Muscle layer of colon (tissue), 2 donors: ENCODE data around the gene KIFAP3.
"Not testable (repeated sequence)": the region's sequence is repeated elsewhere in the genome, so short reads cannot be mapped to it uniquely, and the experiment has no call there.

Experiments
- H3K27ac ChIP-seq: one replicate; pipeline ENCODE4 v1.7.0; 2013; ENCODE audit warnings: low read depth, mild to moderate bottlenecking, low read length, moderate library complexity
- H3K27me3 ChIP-seq, 2 donors: one replicate each; pipeline ENCODE4 v1.7.0; 2013; ENCODE audit warnings: low read length in 2 of 2, mild to moderate bottlenecking in 2 of 2; ENCODE audit not compliant: insufficient read depth in 2 of 2, control insufficient read depth in 1 of 2
- H3K36me3 ChIP-seq: one replicate; pipeline ENCODE4 v1.7.0; 2013; ENCODE audit warnings: mild to moderate bottlenecking, low read length; ENCODE audit not compliant: insufficient read depth
- H3K4me1 ChIP-seq: one replicate; pipeline ENCODE4 v1.7.0; 2013; ENCODE audit warnings: mild to moderate bottlenecking, low read length; ENCODE audit not compliant: insufficient read depth
- H3K4me3 ChIP-seq, 2 donors: one replicate each; pipeline ENCODE4 v1.7.0; 2013; ENCODE audit warnings: low read length in 2 of 2, low read depth in 1 of 2, mild to moderate bottlenecking in 1 of 2, moderate library complexity in 1 of 2
- H3K9ac ChIP-seq: one replicate; pipeline ENCODE4 v1.7.0; 2013; ENCODE audit warnings: low read length
- H3K9me3 ChIP-seq: one replicate; pipeline ENCODE4 v1.7.0; 2013; ENCODE audit warnings: mild to moderate bottlenecking, low read length
- donor health status: abdominal sarcoma.
- donor health status: Adenocarcinoma of cecum.

Gene KIFAP3

DNA sequence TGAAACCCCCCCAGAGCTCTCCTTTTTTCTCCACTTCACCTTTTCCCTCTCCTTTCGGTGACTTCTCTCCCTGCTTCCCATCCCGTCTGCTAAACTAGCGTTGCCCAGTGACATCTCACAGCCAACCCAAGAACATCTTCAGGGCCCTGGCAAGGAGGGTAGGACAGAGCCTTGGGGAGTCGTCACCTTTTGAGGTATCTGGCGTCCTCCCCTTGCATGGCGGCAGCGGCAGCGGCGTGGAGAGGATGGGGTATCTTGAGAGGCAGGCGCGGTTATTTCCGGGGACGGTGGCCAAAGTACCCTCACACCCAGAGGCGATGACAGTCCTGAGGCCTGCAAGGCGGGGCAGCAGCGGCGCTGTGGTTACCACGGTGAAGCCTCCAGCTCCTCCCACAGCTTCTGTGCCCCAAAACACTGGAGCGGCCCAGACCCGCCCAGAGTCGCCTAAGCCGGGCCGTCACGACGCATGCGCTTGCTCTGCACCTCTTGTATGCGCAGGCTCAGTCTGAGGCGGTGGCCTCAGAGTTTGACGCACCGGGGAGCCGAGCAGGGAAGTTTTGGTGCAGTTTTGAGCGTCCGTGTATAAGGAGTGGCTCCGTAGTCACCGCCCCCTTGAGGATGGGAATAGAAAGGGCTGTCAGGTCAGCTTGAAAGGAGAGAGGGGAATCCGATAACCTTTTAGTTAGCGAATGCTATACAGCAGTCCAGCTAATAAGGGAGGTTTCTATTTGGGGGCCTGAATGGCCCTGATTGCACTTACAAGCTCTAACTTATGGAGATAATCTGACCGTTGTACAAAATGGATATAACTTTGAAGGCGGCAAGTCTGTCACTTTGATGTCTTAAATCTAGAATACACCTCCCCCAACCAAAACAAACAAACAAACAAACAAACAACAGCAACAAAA lies at the start of gene KIFAP3:
KIFAP3 (minus strand) TSS at position 446 of the 908 bp plus-strand sequence; CDS start at position 218, 228 bp downstream.
- Histone ChIP-seq H3K4me1 (peaks cover 15% of the 10 kb centered on the region), H3K27ac (peak within 1 kb of the TSS; percentile 82), H3K9me3 (no peaks in the 10 kb centered on the region), H3K4me3 (peak within 1 kb of the TSS; percentile 87 to 93), H3K27me3 (no peaks in the 10 kb centered on the region), H3K36me3 (no peaks in the 10 kb centered on the region), H3K9ac (peak within 1 kb of the TSS; percentile 89)

DNA sequence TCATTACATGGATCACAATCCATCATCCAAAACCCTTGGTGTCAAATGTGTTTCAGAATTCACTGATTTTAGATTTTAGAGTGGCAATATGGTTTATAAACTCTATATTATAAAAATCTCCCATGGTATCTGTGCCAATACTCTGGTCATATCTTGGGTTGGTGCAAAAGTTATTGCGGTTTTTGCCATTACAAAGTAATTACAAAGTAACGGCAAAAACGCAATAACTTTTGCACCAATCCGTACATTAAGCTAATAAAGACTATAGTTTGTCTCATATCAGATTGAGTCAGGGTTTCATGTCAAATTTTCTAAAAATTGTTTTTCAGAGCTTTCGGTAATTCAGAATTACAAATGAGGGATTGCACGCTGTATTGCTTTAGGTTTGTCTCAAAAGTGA lies 47.9 kb upstream of the KIFAP3 start:
- Histone ChIP-seq H3K27ac (no peak overlapping the region), H3K27me3 (no peaks in the 10 kb centered on the region), H3K4me3 (no peak overlapping the region), H3K36me3 (no peaks in the 10 kb centered on the region), H3K4me1 (no peaks in the 10 kb centered on the region), H3K9me3 (no peaks in the 10 kb centered on the region), H3K9ac (no peak overlapping the region)

DNA sequence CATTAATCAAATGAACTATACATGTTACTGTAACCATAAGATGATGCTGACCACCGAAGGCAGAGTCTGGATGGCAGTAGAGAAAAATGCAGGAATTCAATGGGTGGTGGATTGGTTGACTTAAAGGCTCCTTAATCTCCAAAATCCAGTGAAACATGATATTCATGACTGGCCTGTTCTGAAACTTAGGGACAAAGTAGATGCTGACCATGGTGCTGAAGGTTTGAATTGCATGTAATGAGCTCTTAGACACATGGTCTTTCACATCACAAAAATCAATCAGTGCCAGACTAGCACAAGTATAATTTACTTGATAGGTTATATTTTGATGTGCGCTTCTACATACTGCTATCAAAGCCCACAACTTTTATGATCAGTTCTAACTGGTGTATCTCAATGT lies 40.4 kb upstream of the KIFAP3 start:
- Histone ChIP-seq H3K9me3 (no peaks in the 10 kb centered on the region), H3K27ac (no peak overlapping the region), H3K27me3 (no peaks in the 10 kb centered on the region), H3K4me1 (no peaks in the 10 kb centered on the region), H3K9ac (no peak overlapping the region), H3K4me3 (no peak overlapping the region), H3K36me3 (no peaks in the 10 kb centered on the region)

DNA sequence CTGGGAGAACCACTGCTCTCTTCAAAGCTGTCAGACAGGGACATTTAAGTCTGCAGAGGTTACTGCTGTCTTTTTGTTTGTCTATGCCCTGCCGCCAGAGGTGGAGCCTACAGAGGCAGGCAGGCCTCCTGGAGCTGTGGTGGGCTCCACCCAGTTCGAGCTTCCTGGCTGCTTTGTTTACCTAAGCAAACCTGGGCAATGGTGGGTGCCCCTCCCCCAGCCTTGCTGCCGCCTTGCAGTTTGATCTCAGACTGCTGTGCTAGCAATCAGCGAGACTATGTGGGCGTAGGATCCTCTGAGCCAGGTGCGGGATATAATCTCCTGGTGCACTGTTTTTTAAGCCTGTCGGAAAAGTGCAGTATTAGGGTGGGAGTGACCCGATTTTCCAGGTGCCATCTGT lies 38.6 kb upstream of the KIFAP3 start:
- not testable (repeated sequence) for H3K4me3 ChIP-seq, H3K27me3 ChIP-seq, H3K36me3 ChIP-seq, H3K27ac ChIP-seq, H3K9me3 ChIP-seq, H3K9ac ChIP-seq, H3K4me1 ChIP-seq

DNA sequence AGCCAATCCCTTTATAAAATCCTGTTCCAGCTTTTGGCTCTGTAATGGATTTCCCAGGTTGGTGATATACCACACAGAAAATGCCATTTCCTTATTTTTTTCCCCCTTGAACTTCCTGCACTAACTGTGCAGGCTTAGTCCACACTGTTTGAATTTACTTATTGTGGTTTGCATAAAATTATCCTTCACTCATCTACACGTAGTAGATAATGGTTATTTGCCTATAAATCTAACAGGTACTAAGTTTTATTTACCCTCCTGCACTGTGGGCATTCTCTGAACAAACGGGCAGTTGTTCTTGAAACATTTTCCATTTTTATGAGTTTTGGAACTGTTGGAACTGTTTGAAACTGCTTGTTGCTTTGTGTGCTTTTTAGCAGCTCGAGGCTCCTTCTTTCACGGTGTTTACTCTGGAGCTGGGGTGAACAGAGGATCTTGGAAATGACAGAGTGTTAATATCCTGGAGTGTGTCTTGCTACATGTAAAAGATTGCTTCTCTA lies 23.0 kb upstream of the KIFAP3 start:
- Histone ChIP-seq H3K9me3 (no peaks in the 10 kb centered on the region), H3K27ac (no peak overlapping the region), H3K27me3 (no peaks in the 10 kb centered on the region), H3K4me3 (no peak overlapping the region), H3K4me1 (no peaks in the 10 kb centered on the region), H3K9ac (no peak overlapping the region), H3K36me3 (no peaks in the 10 kb centered on the region)

DNA sequence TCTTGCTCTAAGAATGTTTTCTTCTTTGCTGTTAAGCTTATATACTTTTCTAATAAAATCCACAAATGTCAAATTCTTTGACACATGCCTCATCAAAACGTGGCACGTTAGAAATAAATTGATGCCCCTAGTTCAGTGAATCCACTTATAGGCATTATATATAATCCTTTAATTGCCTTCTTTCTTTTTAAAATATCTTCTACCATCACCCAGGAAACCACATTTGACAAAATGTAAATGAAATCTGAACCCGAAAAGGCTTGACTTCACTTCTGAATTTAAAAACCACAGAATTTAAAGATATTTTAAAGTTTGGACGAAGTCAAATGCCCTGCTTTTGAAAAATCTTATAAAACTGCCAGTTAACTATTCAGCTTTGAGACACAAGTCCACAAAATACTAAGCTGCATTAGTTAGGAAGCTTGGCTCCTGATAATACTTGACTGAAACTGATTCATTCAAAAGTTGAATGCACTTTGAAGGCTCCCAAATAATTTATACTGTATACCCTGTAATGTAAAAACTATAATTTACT lies 22.4 kb upstream of the KIFAP3 start:
- no peaks in the 10 kb centered on the region for H3K9me3 ChIP-seq
- H3K4me1 ChIP-seq, result no peaks in the 10 kb centered on the region
- H3K27me3 ChIP-seq, result no peaks in the 10 kb centered on the region
- H3K36me3 ChIP-seq, result no peaks in the 10 kb centered on the region
- no peak overlapping the region for H3K27ac ChIP-seq
- H3K9ac ChIP-seq, result no peak overlapping the region
- no peak overlapping the region for H3K4me3 ChIP-seq

DNA sequence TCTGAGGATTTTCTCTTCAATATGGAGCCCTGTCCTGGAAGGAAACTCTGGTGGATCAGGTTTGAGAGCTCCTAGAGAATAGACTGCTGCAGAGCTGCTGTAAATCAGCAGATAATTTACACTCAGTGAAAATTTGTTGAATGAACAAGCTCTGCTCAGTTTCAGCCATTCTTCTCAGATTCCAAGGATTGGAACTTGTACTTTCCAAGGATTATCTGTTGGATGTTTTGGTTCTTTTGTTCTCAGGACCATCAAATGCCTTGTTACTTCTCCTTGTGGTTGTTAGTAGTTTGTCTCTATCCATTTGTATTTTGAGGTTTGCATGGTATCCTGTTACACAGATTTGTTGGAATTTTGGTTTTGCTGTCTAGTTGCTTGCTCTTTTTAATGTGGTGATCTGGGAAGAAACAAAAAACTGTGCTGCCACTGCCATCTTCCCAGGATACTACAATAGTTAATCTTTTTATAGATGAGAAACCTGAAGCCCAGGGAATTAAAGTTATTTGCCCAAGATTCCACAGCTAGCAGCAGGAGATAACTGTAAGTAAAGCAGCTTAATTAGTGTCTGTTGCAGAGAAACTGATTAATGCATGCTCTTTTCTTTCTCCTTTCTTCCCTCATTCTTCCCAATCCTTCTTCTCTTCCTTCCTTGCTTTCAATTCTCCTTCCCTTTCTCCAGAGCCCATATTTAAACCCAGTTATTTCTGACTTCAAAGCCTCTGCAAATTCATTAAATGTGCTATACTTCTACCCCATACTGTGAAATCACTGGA lies 21.7 kb upstream of the KIFAP3 start:
- Histone ChIP-seq H3K4me1 (no peaks in the 10 kb centered on the region), H3K9ac (no peak overlapping the region), H3K4me3 (no peak overlapping the region), H3K27me3 (no peaks in the 10 kb centered on the region), H3K36me3 (no peaks in the 10 kb centered on the region), H3K27ac (no peak overlapping the region), H3K9me3 (no peaks in the 10 kb centered on the region)

DNA sequence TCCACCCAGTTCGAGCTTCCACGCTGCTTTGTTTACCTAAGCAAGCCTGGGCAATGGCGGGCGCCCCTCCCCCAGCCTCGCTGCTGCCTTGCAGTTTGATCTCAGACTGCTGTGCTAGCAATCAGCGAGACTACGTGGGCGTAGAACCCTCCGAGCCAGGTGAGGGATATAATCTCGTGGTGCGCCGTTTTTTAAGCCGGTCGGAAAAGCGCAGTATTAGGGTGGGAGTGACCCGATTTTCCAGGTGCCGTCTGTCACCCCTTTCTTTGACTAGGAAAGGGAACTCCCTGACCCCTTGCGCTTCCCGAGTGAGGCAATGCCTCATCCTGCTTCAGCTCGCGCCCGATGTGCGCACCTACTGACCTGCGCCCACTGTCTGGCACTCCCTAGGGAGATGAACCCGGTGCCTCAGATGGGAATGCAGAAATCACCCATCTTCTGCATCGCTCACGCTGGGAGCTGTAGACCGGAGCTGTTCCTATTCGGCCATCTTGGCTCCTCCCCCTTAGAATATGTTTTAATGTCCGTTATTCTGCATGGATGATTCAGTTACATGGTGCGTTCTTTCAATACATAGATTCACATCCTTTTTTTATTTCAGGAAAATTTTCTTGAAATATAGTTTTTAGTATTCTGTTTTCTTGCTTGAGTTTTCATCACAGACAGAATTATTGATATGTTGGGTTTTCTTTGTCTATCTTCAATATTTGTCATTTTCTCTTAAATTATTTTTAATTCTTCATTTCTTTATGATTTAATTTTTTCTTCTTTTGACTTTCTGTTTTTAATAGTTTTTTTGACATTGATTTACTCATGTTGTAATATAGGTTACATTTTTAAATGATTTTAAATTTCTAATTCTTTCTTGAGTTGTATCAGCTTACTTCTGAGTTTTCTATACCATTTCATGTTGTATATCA lies 20.5 kb upstream of the KIFAP3 start:
- not testable (repeated sequence) for H3K9me3 ChIP-seq, H3K36me3 ChIP-seq, H3K27ac ChIP-seq, H3K9ac ChIP-seq, H3K4me1 ChIP-seq, H3K4me3 ChIP-seq, H3K27me3 ChIP-seq

DNA sequence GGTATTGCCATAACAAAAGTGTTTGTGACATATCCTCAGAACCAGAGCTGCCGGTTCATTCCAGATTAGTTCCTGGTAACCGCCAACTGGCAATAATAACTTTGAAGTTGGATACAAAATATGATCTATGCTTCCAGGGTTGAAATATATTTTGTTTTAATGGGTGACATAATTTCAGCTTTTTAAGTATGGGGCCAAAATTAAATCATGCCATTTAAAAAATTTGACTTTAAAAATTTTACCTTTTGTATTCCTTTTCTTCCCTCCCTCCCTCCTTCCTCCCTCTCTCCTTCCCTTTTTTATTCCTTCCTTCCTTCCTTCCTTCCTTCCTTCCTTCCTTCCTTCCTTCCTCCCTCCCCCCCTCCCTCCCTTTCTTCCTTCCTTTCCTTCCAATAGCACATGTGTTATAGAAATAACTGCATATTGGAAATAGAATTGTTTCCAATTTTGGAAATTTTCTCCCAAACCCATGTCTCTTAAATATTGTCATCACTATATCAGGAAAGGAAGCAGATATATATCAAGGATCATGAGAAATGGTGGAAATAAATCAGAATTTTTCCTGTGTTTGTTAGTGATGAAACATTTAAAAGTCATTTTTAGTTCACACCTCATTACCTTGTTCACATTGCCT lies 12.0 kb upstream of the KIFAP3 start:
- Histone ChIP-seq H3K36me3 (no peaks in the 10 kb centered on the region), H3K9me3 (no peaks in the 10 kb centered on the region), H3K4me1 (no peaks in the 10 kb centered on the region), H3K9ac (no peak overlapping the region), H3K27ac (no peak overlapping the region), H3K4me3 (no peak overlapping the region), H3K27me3 (no peaks in the 10 kb centered on the region)

DNA sequence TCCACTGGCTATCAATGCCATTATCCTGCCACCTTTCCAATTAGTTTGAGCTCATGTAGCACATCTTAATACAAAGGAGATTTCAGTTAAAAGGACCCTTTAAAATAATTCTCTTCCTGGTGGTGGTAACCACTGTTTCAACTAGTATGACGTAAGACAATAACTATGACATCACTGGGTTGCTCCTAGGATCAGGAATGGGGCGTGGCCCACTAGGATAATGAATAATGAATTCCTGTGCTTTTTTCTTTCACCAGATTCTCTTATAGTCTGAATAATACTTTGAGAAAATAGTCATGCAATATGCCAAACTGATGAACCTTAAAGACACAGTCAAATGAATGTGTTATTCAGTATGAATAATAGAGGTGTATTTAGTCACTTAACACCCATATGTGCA lies 10.6 kb upstream of the KIFAP3 start:
- Histone ChIP-seq H3K27me3 (no peaks in the 10 kb centered on the region), H3K27ac (no peak overlapping the region), H3K4me3 (no peak overlapping the region), H3K36me3 (no peaks in the 10 kb centered on the region), H3K9me3 (no peaks in the 10 kb centered on the region), H3K4me1 (no peaks in the 10 kb centered on the region), H3K9ac (no peak overlapping the region)
